ENCODE results near the gene SNRK. TPM values are rescaled to one million over a fixed set of nuclear protein-coding genes. Genes with fewer than 3 reads are reported as not detected.

SNRK gene
- total and polyA plus RNA-seq, 7 donors, result 10.2 to 47.9 (median 35.1) TPM

DNA sequence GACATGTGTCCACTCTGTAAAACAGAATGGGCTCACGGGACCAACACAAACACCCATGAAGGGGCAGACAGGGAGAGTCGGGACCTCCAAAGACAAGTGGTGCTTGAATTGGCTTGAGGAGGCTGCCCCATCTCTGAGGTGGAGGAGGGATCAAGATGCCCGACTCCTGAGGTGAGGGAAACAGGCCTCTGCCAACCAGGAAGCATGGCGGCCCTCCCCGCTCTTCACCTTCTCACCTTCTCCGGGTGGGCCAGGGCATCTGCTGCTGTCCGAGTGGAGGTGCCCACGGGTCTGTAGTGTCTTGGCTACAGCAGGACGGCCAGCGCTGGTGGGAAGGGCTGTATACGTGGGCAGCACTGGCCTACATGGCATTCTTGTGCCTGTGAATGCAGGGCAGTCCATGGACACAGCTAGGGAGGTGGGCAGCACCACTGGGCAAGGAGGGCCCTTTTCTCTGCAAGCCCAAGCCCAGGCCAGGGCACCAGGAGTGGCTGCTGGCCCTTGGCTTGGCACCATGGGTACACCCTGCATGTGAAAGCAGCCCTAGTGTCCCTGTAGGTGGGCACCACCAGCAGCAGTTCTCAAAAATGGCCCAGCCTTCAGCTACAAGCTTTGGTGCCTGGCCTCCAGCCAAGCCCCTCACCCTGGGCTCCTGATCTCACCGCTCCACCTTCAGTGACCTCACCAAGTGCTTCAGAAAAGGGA, 79.4 kb downstream of the SNRK start:
- DNase-seq, result no peak
- no peaks in the 10 kb centered on the region for H3K9me3 ChIP-seq
- H3K4me3 ChIP-seq, result no peak overlapping the region
- no peak overlapping the region for H3K27ac ChIP-seq
- no peaks in the 10 kb centered on the region for H3K4me1 ChIP-seq
- TF ChIP-seq POLR2A (IDR thresholded peaks at IDR 0.05), result no peak
- TF ChIP-seq POLR2AphosphoS5 (IDR thresholded peaks at IDR 0.05), result no peak
- TF ChIP-seq, protein P1, sequence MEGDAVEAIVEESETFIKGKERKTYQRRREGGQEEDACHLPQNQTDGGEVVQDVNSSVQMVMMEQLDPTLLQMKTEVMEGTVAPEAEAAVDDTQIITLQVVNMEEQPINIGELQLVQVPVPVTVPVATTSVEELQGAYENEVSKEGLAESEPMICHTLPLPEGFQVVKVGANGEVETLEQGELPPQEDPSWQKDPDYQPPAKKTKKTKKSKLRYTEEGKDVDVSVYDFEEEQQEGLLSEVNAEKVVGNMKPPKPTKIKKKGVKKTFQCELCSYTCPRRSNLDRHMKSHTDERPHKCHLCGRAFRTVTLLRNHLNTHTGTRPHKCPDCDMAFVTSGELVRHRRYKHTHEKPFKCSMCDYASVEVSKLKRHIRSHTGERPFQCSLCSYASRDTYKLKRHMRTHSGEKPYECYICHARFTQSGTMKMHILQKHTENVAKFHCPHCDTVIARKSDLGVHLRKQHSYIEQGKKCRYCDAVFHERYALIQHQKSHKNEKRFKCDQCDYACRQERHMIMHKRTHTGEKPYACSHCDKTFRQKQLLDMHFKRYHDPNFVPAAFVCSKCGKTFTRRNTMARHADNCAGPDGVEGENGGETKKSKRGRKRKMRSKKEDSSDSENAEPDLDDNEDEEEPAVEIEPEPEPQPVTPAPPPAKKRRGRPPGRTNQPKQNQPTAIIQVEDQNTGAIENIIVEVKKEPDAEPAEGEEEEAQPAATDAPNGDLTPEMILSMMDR (IDR thresholded peaks at IDR 0.05), result no peak
- TF ChIP-seq EP300 (IDR thresholded peaks at IDR 0.05), result no peak
- H3K27me3 ChIP-seq, result no peaks in the 10 kb centered on the region
- intact Hi-C loops (cut with DNase I), result no loop called here
- peaks cover 0 to 6% (median 2%) of the 10 kb centered on the region in 4 donors for H3K36me3 ChIP-seq
- 96 to 97% methylated on average over 12 of the region's 12 CpGs for WGBS, 2 donors

DNA sequence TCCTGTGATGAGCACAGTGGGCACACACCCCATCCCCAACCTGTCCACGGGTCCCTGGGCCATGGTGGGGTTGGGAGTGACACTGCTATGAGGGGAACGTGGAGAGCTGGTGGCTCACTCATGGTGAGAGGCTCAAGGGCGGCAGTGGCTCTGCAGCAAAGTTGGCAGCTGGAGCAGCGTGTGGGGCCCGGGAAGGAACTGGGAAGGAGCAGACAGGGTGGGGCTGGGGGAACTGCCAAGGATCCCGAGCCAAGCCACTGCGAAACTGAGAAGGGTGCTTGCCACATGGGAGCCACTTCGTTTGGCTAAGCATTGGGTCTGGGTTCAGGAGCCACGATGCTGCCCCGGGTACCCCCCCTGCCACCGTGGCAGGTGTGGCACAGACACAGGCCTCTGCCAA, 80.1 kb downstream of the SNRK start:
- H3K4me3 ChIP-seq, result no peak overlapping the region
- 81 to 85% methylated on average over 11 of the region's 11 CpGs for WGBS, 2 donors
- intact Hi-C loops (cut with DNase I), result no loop called here
- H3K36me3 ChIP-seq, result peaks cover 0 to 6% (median 2%) of the 10 kb centered on the region in 4 donors
- no peak for DNase-seq
- no peaks in the 10 kb centered on the region for H3K4me1 ChIP-seq
- H3K27me3 ChIP-seq, result no peaks in the 10 kb centered on the region
- no peak overlapping the region for H3K27ac ChIP-seq
- TF ChIP-seq, protein P1 (IDR thresholded peaks at IDR 0.05), result no peak
- TF ChIP-seq EP300 (IDR thresholded peaks at IDR 0.05), result no peak
- no peak for TF ChIP-seq POLR2A (IDR thresholded peaks at IDR 0.05)
- no peak for TF ChIP-seq POLR2AphosphoS5 (IDR thresholded peaks at IDR 0.05)
- H3K9me3 ChIP-seq, result no peaks in the 10 kb centered on the region

DNA sequence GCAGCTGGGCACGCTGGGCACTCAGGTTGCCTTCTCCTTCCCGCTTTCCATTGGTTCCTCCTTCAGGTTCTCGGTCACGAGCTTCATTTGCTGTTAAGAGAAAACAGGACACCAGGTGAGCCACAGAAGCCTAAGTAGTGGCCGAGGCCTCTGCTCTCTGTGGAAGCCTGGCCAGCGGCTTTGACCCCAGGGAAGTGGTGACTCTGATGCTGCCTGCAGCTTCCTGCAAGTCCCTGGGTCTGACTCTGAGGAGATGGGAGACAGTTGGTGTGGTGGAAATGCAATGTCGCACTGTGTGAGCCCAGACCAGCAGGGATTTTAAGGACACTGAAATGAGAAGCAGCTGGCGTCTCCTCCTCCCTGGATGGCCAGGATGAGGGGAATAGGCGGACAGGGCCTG, 80.5 kb downstream of the SNRK start:
- no peak for DNase-seq
- Histone ChIP-seq H3K27ac (no peak overlapping the region), H3K9me3 (no peaks in the 10 kb centered on the region), H3K36me3 (peaks cover 0 to 6% (median 2%) of the 10 kb centered on the region in 4 donors), H3K4me3 (no peak overlapping the region), H3K4me1 (no peaks in the 10 kb centered on the region), H3K27me3 (no peaks in the 10 kb centered on the region)
- 87 to 88% methylated on average over 9 of the region's 9 CpGs for WGBS, 2 donors
- intact Hi-C loops (cut with DNase I), result no loop called here
- TF ChIP-seq EP300 (IDR thresholded peaks at IDR 0.05), result no peak
- TF ChIP-seq, protein P1 (IDR thresholded peaks at IDR 0.05), result no peak

DNA sequence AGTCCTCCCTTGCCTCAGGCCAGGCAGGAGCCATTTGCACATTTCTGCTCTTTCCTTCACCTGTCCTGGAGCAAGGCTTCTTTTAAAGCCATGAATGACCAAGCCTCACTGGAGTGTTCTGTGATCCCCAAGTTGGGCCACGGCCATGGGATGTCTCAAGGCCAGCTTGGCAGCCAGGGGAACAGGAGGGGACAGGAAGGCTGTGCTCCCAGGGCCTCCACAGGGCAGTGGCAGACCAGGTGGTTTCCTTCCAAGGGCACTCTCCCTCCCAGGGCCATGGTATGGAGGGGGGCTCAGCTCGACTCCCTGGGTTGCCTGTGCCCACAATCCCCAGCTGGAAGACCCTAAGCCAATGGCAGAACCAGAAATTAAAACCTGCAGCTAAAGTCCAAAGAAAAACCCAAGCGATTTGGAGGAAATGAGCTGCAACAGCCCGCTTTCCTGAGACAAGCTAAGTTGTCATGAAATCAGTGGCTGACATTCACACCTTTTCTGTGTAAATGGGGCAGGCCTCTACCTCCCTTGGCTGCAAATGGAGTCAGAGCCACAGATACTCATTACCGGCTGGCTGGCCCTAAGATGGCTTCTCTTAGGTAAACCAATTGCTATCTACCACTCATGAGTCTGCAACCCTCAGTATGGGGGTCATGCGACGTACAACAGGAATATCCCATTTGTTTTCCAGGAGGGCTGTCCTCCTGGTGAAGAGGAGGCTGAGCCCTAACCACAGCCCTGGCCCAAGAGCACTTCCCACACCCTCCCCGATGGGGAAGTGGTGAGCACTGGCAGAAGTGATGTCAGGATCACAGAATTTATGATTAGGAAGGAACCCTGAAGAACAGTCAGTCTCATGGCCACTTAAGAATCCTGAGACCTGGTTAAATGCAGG, 83.3 kb downstream of the SNRK start:
- TF ChIP-seq POLR2A (IDR thresholded peaks at IDR 0.05) (no peak), EP300 (IDR thresholded peaks at IDR 0.05) (no peak), POLR2AphosphoS5 (IDR thresholded peaks at IDR 0.05) (no peak)
- TF ChIP-seq, protein P1 (IDR thresholded peaks at IDR 0.05), result no peak
- Histone ChIP-seq H3K9me3 (no peaks in the 10 kb centered on the region), H3K27ac (no peak overlapping the region), H3K27me3 (no peaks in the 10 kb centered on the region), H3K36me3 (peaks cover 0 to 6% (median 2%) of the 10 kb centered on the region in 4 donors), H3K4me1 (no peaks in the 10 kb centered on the region), H3K4me3 (no peak overlapping the region)
- WGBS, 2 donors, result 82 to 93% methylated on average over 8 of the region's 8 CpGs
- intact Hi-C loops (cut with DNase I), result no loop called here
- DNase-seq, result no peak
